Endothelial cell of umbilical vein (primary cell): ENCODE results near the gene WFIKKN2. TPM values are rescaled to one million over a fixed set of nuclear protein-coding genes. Genes with fewer than 3 reads are reported as not detected.

Experiments used
- BruUV-seq: library from RNA; stranded (reverse); fragments of 400-500 nt; replicated peaks from 2 replicates; lab custom pipeline; 2021; lab: Mats Ljungman, UMichigan
- CTCF ChIA-PET: fragments of 300-600, 350-600 bp; sonication (Branson Sonifier 250); formaldehyde crosslinking; loops from one replicate; lab custom pipeline; 2021; ENCODE audit warnings: antibody characterized with exemption, inconsistent platforms; lab: Charles Lee
- POLR2A ChIA-PET: fragments of 300-600, 350-600 bp; sonication (Branson Sonifier 250); formaldehyde crosslinking; loops from one replicate; lab custom pipeline; 2021; ENCODE audit warnings: antibody characterized with exemption, inconsistent platforms; lab: Charles Lee
- DNase-seq: peaks from one replicate; pipeline ENCODE4 v3.0.0-alpha.2; 2011; ENCODE audit warnings: low read depth, low spot score
- FAIRE-seq: peaks from 2 replicates; lab custom pipeline; 2011; peaks lifted over from hg19 to GRCh38; lab: Jason Lieb, UNC
- H2AFZ ChIP-seq: 2 replicates; pipeline ENCODE4 v1.6.0; 2012; ENCODE audit warnings: low read depth, low read length, control low read depth, inconsistent platforms
- H3K27ac ChIP-seq: 2 replicates; pipeline ENCODE4 v1.5.1; 2011; ENCODE audit warnings: low read depth, mild to moderate bottlenecking, control low read depth, low read length, moderate library complexity; ENCODE audit not compliant: insufficient read depth
- H3K27me3 ChIP-seq, 2 experiments: 2 replicates each; pipeline versions ENCODE4 v1.6.0 to v1.6.1; 2011; ENCODE audit warnings: low read length in 2 of 2, mixed read lengths in 1 of 2; ENCODE audit not compliant: control insufficient read depth in 2 of 2, insufficient read depth in 2 of 2
- H3K36me3 ChIP-seq, 2 experiments: 2 replicates in 1 of 2; 3 replicates in 1 of 2; pipeline ENCODE4 v1.5.1; 2011; ENCODE audit warnings: low read length in 2 of 2, mild to moderate bottlenecking in 1 of 2, moderate library complexity in 1 of 2; ENCODE audit not compliant: control insufficient read depth in 2 of 2, insufficient read depth in 2 of 2; ENCODE audit errors: extremely low read depth in 1 of 2
- H3K4me1 ChIP-seq: 3 replicates; pipeline ENCODE4 v1.5.1; 2011; ENCODE audit warnings: mild to moderate bottlenecking, low read length; ENCODE audit not compliant: control insufficient read depth, insufficient read depth; ENCODE audit errors: extremely low read depth
- H3K4me2 ChIP-seq: 2 replicates; pipeline ENCODE4 v1.6.1; 2011; ENCODE audit warnings: low read length, control low read depth, mixed read lengths; ENCODE audit not compliant: insufficient read depth
- H3K4me3 ChIP-seq, 3 experiments: fragments of 200-600 bp in 1 of 3; sonication (generic), shearing (Covaris generic) in 1 of 3; replicated peaks in 1 of 3; 2 replicates each; pipeline ENCODE4 v1.5.1; 2011 to 2016; ENCODE audit warnings: control low read depth in 3 of 3, low read length in 3 of 3, mild to moderate bottlenecking in 2 of 3, inconsistent platforms in 1 of 3, low read depth in 1 of 3, moderate library complexity in 1 of 3; ENCODE audit not compliant: insufficient read depth in 1 of 3
- H3K79me2 ChIP-seq: 2 replicates; pipeline ENCODE4 v1.6.0; 2012; ENCODE audit warnings: low read length, inconsistent platforms; ENCODE audit not compliant: control insufficient read depth, insufficient read depth
- H3K9ac ChIP-seq: replicated peaks from 2 replicates; pipeline ENCODE3; 2011; ENCODE audit warnings: low read length, control low read depth; ENCODE audit not compliant: insufficient read depth; ENCODE audit errors: extremely low read depth
- H3K9me1 ChIP-seq: replicated peaks from 3 replicates; pipeline ENCODE4 v1.6.0; 2011; ENCODE audit warnings: mild to moderate bottlenecking, low read length; ENCODE audit not compliant: control insufficient read depth, insufficient read depth; ENCODE audit errors: extremely low read depth
- H3K9me3 ChIP-seq: replicated peaks from 2 replicates; pipeline ENCODE4 v1.5.1; 2012; ENCODE audit warnings: low read length, inconsistent platforms; ENCODE audit not compliant: control insufficient read depth, insufficient read depth
- H4K20me1 ChIP-seq: replicated peaks from 2 replicates; pipeline ENCODE3; 2011; ENCODE audit warnings: mild to moderate bottlenecking, low read length; ENCODE audit not compliant: control insufficient read depth, insufficient read depth; ENCODE audit errors: extremely low read depth
- CTCF ChIP-seq, 2 donors: IDR thresholded peaks; 1 replicate in 1 of 2; 2 replicates in 1 of 2; pipeline ENCODE4 v1.5.1; 2011; ENCODE audit warnings: low read length in 2 of 2, mild to moderate bottlenecking in 2 of 2, moderate library complexity in 2 of 2, control low read depth in 1 of 2, inconsistent platforms in 1 of 2, low read depth in 1 of 2; ENCODE audit not compliant: insufficient read depth in 1 of 2; ENCODE audit errors: extremely low read depth in 1 of 2
- GATA2 ChIP-seq: IDR thresholded peaks from 2 replicates; pipeline ENCODE4 v1.7.0; 2011; ENCODE audit warnings: low read depth, mild to moderate bottlenecking, moderate library complexity, mixed read lengths, low read length; ENCODE audit not compliant: insufficient read length, insufficient read depth
- JUN ChIP-seq: IDR thresholded peaks from 2 replicates; pipeline ENCODE4 v1.6.1; 2011; ENCODE audit warnings: borderline replicate concordance, low read depth; ENCODE audit not compliant: insufficient read length, insufficient read depth
- MAX ChIP-seq: IDR thresholded peaks from 2 replicates; pipeline ENCODE4 v1.6.1; 2011; ENCODE audit not compliant: insufficient read depth, insufficient read length
- POLR2A ChIP-seq: IDR thresholded peaks from 2 replicates; pipeline ENCODE4 v1.6.1; 2012; ENCODE audit warnings: low read depth, mild to moderate bottlenecking, control low read depth, low read length
- POLR2AphosphoS5 ChIP-seq: IDR thresholded peaks from 2 replicates; pipeline ENCODE4 v1.6.1; 2012; ENCODE audit warnings: low read depth, mild to moderate bottlenecking, control low read depth, low read length, moderate library complexity; ENCODE audit not compliant: insufficient read depth
- dilution Hi-C: fragments of 300-500 bp; cut with MboI; formaldehyde crosslinking; loops from one replicate; pipeline ENCODE4 v1.15.0; 2019; ENCODE audit warnings: low sequenced_read_pairs; ENCODE audit not compliant: extremely low pct_ligation_motif_present
- intact Hi-C: fragments of 100-400 bp; cut with micrococcal nuclease; formaldehyde crosslinking; loops from one replicate; pipeline ENCODE4 v1.10.0; 2022
- polyA plus RNA-seq, 4 experiments: library from polyadenylated mRNA; depleted of rRNA in 3 of 4; stranded (reverse) in 3 of 4; unstranded in 1 of 4; fragments of >200 nt; gene quantifications; 2 replicates each; pipeline versions ENCODE4 v1.2.1 to v1.2.3, GENCODE V29; 2011 to 2012; ENCODE audit warnings: missing spikeins in 1 of 4
- total RNA-seq: library from RNA; stranded (reverse); gene quantifications from 2 replicates; pipeline ENCODE4 v1.2.3, GENCODE V29; 2021

WFIKKN2 gene
- total and polyA plus RNA-seq, 2 donors (not counting 3 experiments of a cell fraction or from before 2014, with no cell fraction given) = 0.03 TPM; not detected in 1

DNA sequence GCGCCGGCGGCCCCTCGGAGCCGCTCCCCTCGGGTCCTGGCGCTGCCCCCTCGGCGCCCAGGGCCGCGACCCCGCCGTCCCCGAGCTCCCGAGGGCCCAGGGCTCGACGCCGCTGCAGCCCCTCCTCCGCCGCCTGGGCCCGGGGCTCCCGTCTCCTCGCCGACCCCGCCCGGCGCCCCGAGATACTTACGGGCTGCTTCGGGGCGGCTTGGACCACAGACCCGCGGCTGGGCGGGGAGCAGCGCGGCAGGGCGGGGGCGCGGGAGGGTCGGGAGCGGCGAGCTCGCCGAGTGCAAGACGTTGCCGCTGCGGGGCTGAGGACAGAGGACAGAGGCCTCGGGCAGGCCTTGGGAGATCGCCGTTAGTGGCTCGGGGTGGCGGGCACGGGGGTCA lies 30.5 kb downstream of the WFIKKN2 start:
- H3K9me1 ChIP-seq = no peaks in the 10 kb centered on the region
- peak overlapping the region; percentile 22 for H2AFZ ChIP-seq
- intact Hi-C loops = loop anchor here (1.0 to 5.0 kb wide), 7 partner anchors 53 to 396 kb away; partner anchors contain the start of genes MBTD1, NME1, SPAG9 and UTP18
- DNase-seq (no peak), FAIRE-seq (no peak)
- BruUV-seq = no TSS peak
- H3K4me1 ChIP-seq = peaks cover 11% of the 10 kb centered on the region
- H3K9ac ChIP-seq = peak overlapping the region; percentile 73
- TF ChIP-seq GATA2 (no peak), POLR2AphosphoS5 (no peak), POLR2A (no peak), MAX (no peak), CTCF (IDR thresholded peaks at IDR 0.05; ENCODE audit: extremely low read depth in 1 of 2, insufficient read depth in 1 of 2, low read depth in 1 of 2, low read length in 2 of 2) (no peak), JUN (no peak)
- peaks cover 2 to 5% of the 10 kb centered on the region in 2 experiments for H3K36me3 ChIP-seq
- H3K4me3 ChIP-seq = peak overlapping the region; percentile 29 to 82 (median 63)
- H4K20me1 ChIP-seq = no peaks in the 10 kb centered on the region
- peak overlapping the region; percentile 96 for H3K4me2 ChIP-seq
- H3K27me3 ChIP-seq = no peaks in the 10 kb centered on the region
- peaks cover 4% of the 10 kb centered on the region for H3K79me2 ChIP-seq
- POLR2A ChIA-PET = interaction anchor here (0.6 to 2.9 kb wide), 22 partner anchors 8 to 368 kb away, joined by 3 to 67 read pairs (median 5); partner anchors contain the start of gene SPAG9
- no peak overlapping the region for H3K27ac ChIP-seq
- dilution Hi-C loops = no loop called here
- H3K9me3 ChIP-seq = no peaks in the 10 kb centered on the region
- CTCF ChIA-PET = interaction anchor here (1.0 to 8.0 kb wide), 7 partner anchors 15 to 288 kb away, joined by 3 to 149 read pairs (median 4); partner anchors contain the start of gene NME1
